Body of pancreas (tissue), 4 donors: ENCODE data around the gene PDE10A. TPM values are rescaled to one million over a fixed set of nuclear protein-coding genes. Genes with fewer than 3 reads are reported as not detected.

Experiments
- ATAC-seq: fragments of 150-250 bp; one replicate; pipeline ENCODE4 v1.9.1; 2016
- DNase-seq, 4 donors: peaks; one replicate each; pipeline ENCODE4 v3.0.0-alpha.2; 2019
- H3K27ac ChIP-seq, 4 donors: fragments of 200-600 bp; sonication (generic); 1 replicate in 3 of 4; 2 replicates in 1 of 4; pipeline versions ENCODE4 v1.5.1 to v1.6.1; 2016 to 2019; ENCODE audit warnings: mild to moderate bottlenecking in 1 of 4, mixed read lengths in 1 of 4, moderate library complexity in 1 of 4
- H3K27me3 ChIP-seq, 2 donors: fragments of 200-600 bp; sonication (generic); one replicate each; pipeline ENCODE4 v1.6.0; 2016; ENCODE audit warnings: mild to moderate bottlenecking in 1 of 2
- H3K36me3 ChIP-seq, 2 donors: fragments of 200-600 bp; sonication (generic); replicated peaks in 1 of 2; 2 replicates each; pipeline ENCODE4 v1.5.1; 2016; ENCODE audit warnings: low read depth in 2 of 2; ENCODE audit not compliant: insufficient read depth in 1 of 2
- H3K4me1 ChIP-seq: fragments of 200-600 bp; sonication (generic); one replicate; pipeline ENCODE4 v1.6.0; 2016
- H3K4me3 ChIP-seq, 2 donors: fragments of 200-600 bp; sonication (generic); 1 replicate in 1 of 2; 2 replicates in 1 of 2; pipeline ENCODE4 v1.5.1; 2016 to 2019
- H3K9me3 ChIP-seq, 3 donors: fragments of 200-600 bp; sonication (generic); 1 replicate in 2 of 3; 2 replicates in 1 of 3; pipeline ENCODE4 v1.5.1; 2016
- CTCF ChIP-seq, 7 experiments: fragments of 450-650 bp in 4 of 7; fragments of 200-600 bp in 3 of 7; sonication (generic) in 3 of 7; IDR thresholded peaks; one replicate each; pipeline ENCODE4 v1.5.1; 2016 to 2019; ENCODE audit warnings: antibody characterized with exemption in 7 of 7
- POLR2A ChIP-seq, 3 donors: fragments of 450-650 bp; IDR thresholded peaks; one replicate each; pipeline ENCODE4 v1.6.1; 2016; ENCODE audit warnings: antibody characterized with exemption in 3 of 3, mild to moderate bottlenecking in 2 of 3
- WGBS, 2 donors: methylation state at CpG; one replicate each; pipeline ENCODE4 v1.1.5; 2017; 5-methylcytosine and 5-hydroxymethylcytosine counted together
- intact Hi-C: fragments of 100-400 bp; cut with DNase I; formaldehyde crosslinking; loops from one replicate; pipeline ENCODE4 v1.15.1; 2023
- total RNA-seq, 2 donors: library from RNA; depleted of rRNA; stranded (reverse); fragments of >200 nt; gene quantifications; one replicate each; pipeline ENCODE4 v1.1.0, GENCODE V29; 2016

Gene PDE10A
- total RNA-seq, 2 donors from 2014 or later = 3.9 to 16.8 TPM

DNA sequence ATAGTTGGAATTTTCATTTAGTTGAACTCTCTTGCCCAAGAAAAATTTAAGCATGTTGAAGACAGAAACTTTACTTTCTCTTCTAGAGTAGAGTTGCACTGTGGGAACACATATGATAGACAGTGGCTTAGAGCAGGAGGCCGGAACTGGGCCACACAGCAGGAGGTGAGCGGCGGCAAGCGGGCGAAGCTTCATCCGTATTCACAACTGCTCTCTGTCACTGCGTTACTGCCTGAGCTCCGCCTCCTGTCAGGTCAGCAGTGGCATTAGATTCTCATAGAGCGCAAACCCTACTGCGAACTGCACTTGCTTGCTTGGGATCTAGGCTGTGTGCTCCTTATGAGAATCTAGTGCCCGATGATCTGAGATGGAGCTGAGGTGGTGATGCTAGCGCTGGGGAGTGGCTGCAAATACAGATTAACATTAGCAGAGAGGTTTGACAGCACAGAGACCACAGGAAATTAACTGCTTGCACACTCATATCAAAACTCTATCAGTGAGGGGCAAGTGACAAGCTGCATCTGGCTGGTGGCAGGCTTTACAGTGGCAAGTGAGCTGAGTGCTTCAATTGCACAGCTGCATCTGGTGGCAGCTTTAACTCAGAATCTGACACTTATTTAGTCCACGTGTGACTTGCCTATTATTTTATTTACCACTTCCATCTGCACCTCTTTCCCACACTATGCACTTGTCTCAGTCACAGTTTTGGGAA lies 178.7 kb downstream of the PDE10A start:
- no peak for ATAC-seq
- 83 to 86% methylated on average over 12 to 13 of the region's 13 CpGs for WGBS, 2 donors

GRCh38 chr6:165481921-165482320 lies 181.1 kb downstream of the PDE10A start:
- DNase-seq (no peak), ATAC-seq (no peak)
- no peak overlapping the region for H3K27ac ChIP-seq
- H3K36me3 ChIP-seq = no peaks in the 10 kb centered on the region
- 83 to 95% methylated on average over 4 of the region's 4 CpGs for whole genome bisulfite sequencing, 2 donors
- TF ChIP-seq CTCF (IDR thresholded peaks at IDR 0.05) (no peak), POLR2A (IDR thresholded peaks at IDR 0.05) (no peak)
- H3K27me3 ChIP-seq = no peaks in the 10 kb centered on the region
- H3K4me1 ChIP-seq = peaks cover 9% of the 10 kb centered on the region
- intact Hi-C loops = no loop called here
- H3K4me3 ChIP-seq = no peak overlapping the region
- no peaks in the 10 kb centered on the region for H3K9me3 ChIP-seq

More for the DNA sequence above, 178.7 kb downstream of the PDE10A start:
- intact Hi-C loops = no loop called here
- TF ChIP-seq CTCF (IDR thresholded peaks at IDR 0.05) (no peak), POLR2A (IDR thresholded peaks at IDR 0.05) (no peak)
- H3K27me3 ChIP-seq = no peaks in the 10 kb centered on the region
- no peak overlapping the region for H3K4me3 ChIP-seq
- H3K27ac ChIP-seq = no peak overlapping the region
- peaks cover 10% of the 10 kb centered on the region for H3K4me1 ChIP-seq
- H3K36me3 ChIP-seq = no peaks in the 10 kb centered on the region
- H3K9me3 ChIP-seq = no peaks in the 10 kb centered on the region
- no peak for DNase-seq

DNA sequence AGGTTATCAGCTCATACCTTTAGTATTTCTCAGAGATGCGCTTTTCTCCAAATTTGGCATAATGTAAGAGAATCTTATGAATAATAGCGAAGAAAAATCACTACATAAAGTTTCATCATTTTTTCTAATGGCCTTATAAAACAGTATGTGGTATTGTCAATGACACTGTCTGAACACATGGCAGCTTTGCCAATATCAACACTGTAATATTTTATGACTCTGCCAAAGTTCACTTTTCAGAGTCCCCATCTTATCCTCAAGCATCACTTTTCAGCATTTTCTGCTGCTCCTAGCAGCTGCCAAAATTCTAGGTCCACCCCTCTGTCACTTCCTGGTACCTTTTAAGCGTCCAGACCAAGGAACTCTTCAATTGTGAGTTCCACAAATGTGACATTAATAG lies 182.1 kb downstream of the PDE10A start:
- 85 to 89% methylated on average over 3 of the region's 3 CpGs for WGBS, 2 donors
- intact Hi-C loops = no loop called here
- H3K9me3 ChIP-seq = no peaks in the 10 kb centered on the region

GRCh38 chr6:165478581-165478980 lies 184.5 kb downstream of the PDE10A start:
- no peak overlapping the region for H3K4me3 ChIP-seq
- ATAC-seq (no peak), DNase-seq (no peak)
- WGBS, 2 donors = 76 to 83% methylated on average over 1 of the region's 1 CpG
- intact Hi-C loops = no loop called here
- no peaks in the 10 kb centered on the region for H3K9me3 ChIP-seq
- H3K27ac ChIP-seq = no peak overlapping the region
- H3K4me1 ChIP-seq = no peaks in the 10 kb centered on the region
- TF ChIP-seq POLR2A (IDR thresholded peaks at IDR 0.05) (no peak), CTCF (IDR thresholded peaks at IDR 0.05) (no peak)
- H3K36me3 ChIP-seq = no peaks in the 10 kb centered on the region
- H3K27me3 ChIP-seq = no peaks in the 10 kb centered on the region

More for the DNA sequence above, 182.1 kb downstream of the PDE10A start:
- no peak overlapping the region for H3K4me3 ChIP-seq
- DNase-seq (no peak), ATAC-seq (no peak)
- TF ChIP-seq CTCF (IDR thresholded peaks at IDR 0.05) (no peak), POLR2A (IDR thresholded peaks at IDR 0.05) (no peak)
- H3K27ac ChIP-seq = no peak overlapping the region
- H3K36me3 ChIP-seq = no peaks in the 10 kb centered on the region
- no peaks in the 10 kb centered on the region for H3K4me1 ChIP-seq
- H3K27me3 ChIP-seq = no peaks in the 10 kb centered on the region

DNA sequence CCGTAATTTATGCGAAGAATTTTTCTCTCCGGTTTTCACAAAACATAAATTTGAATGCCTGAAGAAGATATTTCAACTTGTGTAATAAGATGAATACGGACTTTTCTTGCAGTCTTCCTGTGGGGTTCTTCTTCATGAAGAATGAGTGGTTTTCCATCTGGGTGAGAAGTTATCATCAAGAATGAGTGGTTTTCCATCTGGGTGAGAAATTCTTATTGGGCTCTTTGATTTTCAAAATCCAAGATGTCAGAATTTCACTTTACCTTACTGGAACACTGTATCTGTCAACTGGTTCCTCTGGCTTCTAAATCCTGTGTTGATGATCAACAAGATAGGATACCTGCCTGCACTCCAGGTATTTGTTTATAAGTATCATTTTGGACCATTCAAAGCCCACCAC lies 193.6 kb downstream of the PDE10A start:
- TF ChIP-seq CTCF (IDR thresholded peaks at IDR 0.05) = no peak
- no peak for TF ChIP-seq POLR2A (IDR thresholded peaks at IDR 0.05)
- no peak for DNase-seq
- Histone ChIP-seq H3K27me3 (no peaks in the 10 kb centered on the region), H3K27ac (no peak overlapping the region), H3K4me1 (no peaks in the 10 kb centered on the region), H3K9me3 (no peaks in the 10 kb centered on the region), H3K36me3 (no peaks in the 10 kb centered on the region), H3K4me3 (no peak overlapping the region)
- no peak for ATAC-seq
- intact Hi-C loops = no loop called here
- WGBS, 2 donors = 71 to 75% methylated on average over 4 of the region's 4 CpGs
